ENCODE data around the gene PIP4K2C. TPM values are rescaled to one million over a fixed set of nuclear protein-coding genes. Genes with fewer than 3 reads are reported as not detected.
"Not testable (repeated sequence)": the region's sequence is repeated elsewhere in the genome, so short reads cannot be mapped to it uniquely, and the experiment has no call there.

The PIP4K2C gene
- polyA plus RNA-seq, 2 of the 4 experiments (the other 2 are of a cell fraction): 35.3 to 62.9 TPM

GRCh38 chr12:57617942-57618341, 26.9 kb downstream of the PIP4K2C start:
- TF ChIP-seq MYC (IDR thresholded peaks at IDR 0.05; ENCODE audit: borderline replicate concordance, low read length) (no peak), SREBF2 (IDR thresholded peaks at IDR 0.05) (no peak), CEBPB (IDR thresholded peaks at IDR 0.05) (no peak), JUNB (IDR thresholded peaks at IDR 0.05) (no peak), MAFK (IDR thresholded peaks at IDR 0.05; ENCODE audit: partially characterized antibody) (no peak), BCL3 (IDR thresholded peaks at IDR 0.05) (no peak), EHMT2 (IDR thresholded peaks at IDR 0.05; ENCODE audit: low read depth) (no peak), HOXB5 (CRISPR knock-in tag; IDR thresholded peaks at IDR 0.05) (no peak), TP53 (CRISPR knock-in tag; IDR thresholded peaks at IDR 0.05) (no peak), KDM5A (IDR thresholded peaks at IDR 0.05) (no peak), SMC3 (IDR thresholded peaks at IDR 0.05) (no peak), CTCF (IDR thresholded peaks at IDR 0.05) (no peak), HOXA7 (CRISPR knock-in tag; IDR thresholded peaks at IDR 0.05) (no peak), EP300 (IDR thresholded peaks at IDR 0.05) (no peak), ZSCAN20 (CRISPR knock-in tag; IDR thresholded peaks at IDR 0.05) (no peak)

DNA sequence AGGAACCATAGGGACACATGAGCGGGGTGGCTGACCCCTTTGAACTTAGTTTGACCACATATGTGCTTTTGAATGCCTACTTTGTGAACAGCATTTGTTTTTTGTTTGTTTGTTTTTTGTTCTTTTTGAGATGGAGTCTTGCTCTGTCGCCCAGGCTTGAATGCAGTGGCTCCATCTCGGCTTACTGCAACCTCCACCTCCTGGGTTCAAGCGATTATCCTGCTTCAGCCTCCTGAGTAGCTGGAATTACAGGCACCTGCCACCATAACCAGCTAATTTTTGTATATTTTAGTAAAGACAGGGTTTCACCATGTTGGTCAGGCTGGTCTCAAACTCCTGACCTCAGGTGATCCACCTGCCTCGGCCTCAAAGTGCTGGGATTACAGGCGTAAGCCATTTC, 27.4 kb downstream of the PIP4K2C start:
- H3K4me3 ChIP-seq: not testable (repeated sequence)
- CTCF ChIA-PET: interaction anchor here (4.8 to 20.9 kb wide), 2 partner anchors 15 to 37 kb away, joined by 24 to 336 read pairs; partner anchors contain the start of gene B4GALNT1

More at GRCh38 chr12:57617942-57618341, 26.9 kb downstream of the PIP4K2C start:
- WGBS (ENCODE audit: missing lambda C conversion rate): 61% methylated on average over 11 of the region's 11 CpGs
- no peak for FAIRE-seq
- POLR2A ChIA-PET: no interaction called here
- no peak overlapping the region for H3K4me3 ChIP-seq
- no peak overlapping the region for H3K4me2 ChIP-seq
- no peaks in the 10 kb centered on the region for H3K9me3 ChIP-seq
- CTCF ChIA-PET: interaction anchor here (20.9 kb wide), 1 partner anchor 36 kb away, joined by 336 read pairs; no protein-coding TSS in a partner anchor
- no peak overlapping the region for H3K27ac ChIP-seq
- no peak for ATAC-seq
- peaks cover 13% of the 10 kb centered on the region; the same call in 1 of the 3 replicates for H3K4me1 ChIP-seq
- no peak for DNase-seq (ENCODE audit: low read depth in 1 of 2, low spot score in 1 of 2)

DNA sequence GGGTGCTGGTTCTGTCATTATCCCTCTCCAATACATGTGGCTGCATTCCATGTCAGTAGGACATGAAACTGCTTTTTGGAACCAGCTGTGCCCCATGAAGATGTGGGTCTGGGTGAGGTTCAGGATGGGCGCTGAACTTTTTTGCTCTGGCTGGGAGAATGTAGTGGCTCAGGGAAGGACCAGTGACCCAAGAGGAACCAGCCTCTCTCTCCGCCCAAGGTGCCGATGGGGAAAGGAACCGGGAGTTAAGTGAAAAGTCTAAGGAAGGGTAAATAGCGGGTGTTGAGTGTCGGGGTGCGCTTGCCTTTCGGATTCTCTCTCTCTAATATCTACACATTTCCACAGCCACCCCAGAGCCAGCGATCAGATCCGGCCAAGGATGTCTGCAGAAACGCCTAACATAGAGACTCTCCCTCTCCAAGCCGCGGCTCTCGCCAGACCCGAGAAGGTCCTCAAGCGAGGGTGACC, 28.0 kb downstream of the PIP4K2C start:
- no peak for DNase-seq (ENCODE audit: low read depth in 1 of 2, low spot score in 1 of 2)
- no peak for FAIRE-seq
- Histone ChIP-seq H3K4me3 (no peak overlapping the region), H3K4me2 (no peak overlapping the region), H3K9me3 (no peaks in the 10 kb centered on the region), H3K4me1 (peaks cover 13% of the 10 kb centered on the region; the same call in 1 of the 3 replicates), H3K27ac (no peak overlapping the region)
- no peak for ATAC-seq
- CTCF ChIA-PET: interaction anchor here (4.8 to 20.9 kb wide), 2 partner anchors 14 to 37 kb away, joined by 24 to 336 read pairs; partner anchors contain the start of gene B4GALNT1
- POLR2A ChIA-PET: no interaction called here
- WGBS (ENCODE audit: missing lambda C conversion rate): 89% methylated on average over 16 of the region's 16 CpGs
- TF ChIP-seq MAX (IDR thresholded peaks at IDR 0.05): no peak
- no peak for TF ChIP-seq REST (IDR thresholded peaks at IDR 0.05)
- no peak for TF ChIP-seq NPAS2 (CRISPR knock-in tag; IDR thresholded peaks at IDR 0.05; ENCODE audit: borderline replicate concordance)
- no peak for TF ChIP-seq SMC3 (IDR thresholded peaks at IDR 0.05)
- TF ChIP-seq CTCF (IDR thresholded peaks at IDR 0.05): no peak
- no peak for TF ChIP-seq HOXB5 (CRISPR knock-in tag; IDR thresholded peaks at IDR 0.05)
- TF ChIP-seq FOSB (CRISPR knock-in tag; IDR thresholded peaks at IDR 0.05): no peak
- no peak for TF ChIP-seq ELK1 (IDR thresholded peaks at IDR 0.05; ENCODE audit: low read depth, low read length)
- no peak for TF ChIP-seq EHF (CRISPR knock-in tag; IDR thresholded peaks at IDR 0.05)
- no peak for TF ChIP-seq POLR2AphosphoS2 (conservative IDR thresholded peaks at IDR 0.05; ENCODE audit: low read length)
- TF ChIP-seq NFE2L2 (conservative IDR thresholded peaks at IDR 0.05; ENCODE audit: low read length): no peak
- TF ChIP-seq NR3C1 (IDR thresholded peaks at IDR 0.05): no peak
- no peak for TF ChIP-seq HOXA7 (CRISPR knock-in tag; IDR thresholded peaks at IDR 0.05)

More for the DNA sequence above, 27.4 kb downstream of the PIP4K2C start:
- H3K27ac ChIP-seq; DNase-seq (ENCODE audit: low read depth in 1 of 2, low spot score in 1 of 2); H3K4me2 ChIP-seq; ATAC-seq; POLR2A ChIA-PET; H3K9me3 ChIP-seq; FAIRE-seq: not testable (repeated sequence)
- peaks cover 13% of the 10 kb centered on the region; the same call in 1 of the 3 replicates for H3K4me1 ChIP-seq
- 89% methylated on average over 6 of the region's 6 CpGs for WGBS (ENCODE audit: missing lambda C conversion rate)

Data from A549 (cell line).